ENCODE data around the gene CAPN13. TPM values are rescaled to one million over a fixed set of nuclear protein-coding genes. Genes with fewer than 3 reads are reported as not detected.

CAPN13 gene
- total and polyA plus RNA-seq, 2 donors (not counting 1 experiment from before 2014, with no cell fraction given) = not detected

- no peaks in the 10 kb centered on the region for H3K9me3 Mint-ChIP-seq (ENCODE audit: insufficient read depth)
- intact Hi-C loops (cut with micrococcal nuclease) = no loop called here
- no peaks in the 10 kb centered on the region for H3K9me3 ChIP-seq (ENCODE audit: control extremely low read depth in 1 of 3, control insufficient read depth in 2 of 3, insufficient read depth in 1 of 3, low read length in 2 of 3)
- no peaks in the 10 kb centered on the region for H3K36me3 ChIP-seq (replicated peaks in 1 of 2; ENCODE audit: control extremely low read depth in 1 of 2, control insufficient read depth in 1 of 2, extremely low read depth in 1 of 2, insufficient read depth in 2 of 2, low read length in 1 of 2)
- no peak for ATAC-seq (ENCODE audit: low read depth)
- no peaks in the 10 kb centered on the region for H4K20me1 ChIP-seq (ENCODE audit: control insufficient read depth, insufficient read depth, low read length, poor library complexity, severe bottlenecking)
- H3K4me3 Mint-ChIP-seq = no peak overlapping the region
- H3K4me2 ChIP-seq (replicated peaks; ENCODE audit: low read depth, low read length, poor library complexity, severe bottlenecking) = no peak overlapping the region
- H3K27ac ChIP-seq (ENCODE audit: low read length in 2 of 2) = no peak overlapping the region
- ChIA-PET CTCF (no interaction called here), POLR2A (no interaction called here)
- peaks cover 0 to 2% (median 0%) of the 10 kb centered on the region in 4 experiments for H3K27me3 ChIP-seq (replicated peaks in 1 of 4; ENCODE audit: control extremely low read depth in 1 of 4, control insufficient read depth in 3 of 4, insufficient read depth in 4 of 4, low read length in 3 of 4)
- no peaks in the 10 kb centered on the region for H3K79me2 ChIP-seq (ENCODE audit: control insufficient read depth, insufficient read depth, low read length)
- H3K4me1 ChIP-seq (ENCODE audit: control insufficient read depth in 2 of 2, insufficient read depth in 2 of 2, low read length in 2 of 2) = no peaks in the 10 kb centered on the region
- TF ChIP-seq CTCF (IDR thresholded peaks at IDR 0.05) (no peak), EZH2 (IDR thresholded peaks at IDR 0.05; ENCODE audit: borderline replicate concordance, insufficient read depth, low read depth, low read length, poor library complexity, severe bottlenecking) (no peak)
- DNase-seq = no peak
- no peak overlapping the region for H2AFZ ChIP-seq (ENCODE audit: insufficient read depth, low read depth, low read length, poor library complexity, severe bottlenecking)
- 94% methylated on average over 7 of the region's 11 CpGs for WGBS (ENCODE audit: insufficient coverage)
- H3K4me1 Mint-ChIP-seq = no peaks in the 10 kb centered on the region
- H3K4me3 ChIP-seq (ENCODE audit: control extremely low read depth in 1 of 5, extremely low read depth in 1 of 5, insufficient read depth in 1 of 5, low read depth in 2 of 5, low read length in 4 of 5) = no peak overlapping the region
- H3K27me3 Mint-ChIP-seq = peaks cover 30% of the 10 kb centered on the region
- no peak overlapping the region for H3K27ac Mint-ChIP-seq
- no peak overlapping the region for H3K9ac ChIP-seq (ENCODE audit: low read length)
These were observed 49.5 kb downstream of the CAPN13 start for GRCh38 chr2:30757749-30758148.

GRCh38 chr2:30756971-30757370 is 50.3 kb downstream of the CAPN13 start:
- TF ChIP-seq EZH2 (IDR thresholded peaks at IDR 0.05; ENCODE audit: borderline replicate concordance, insufficient read depth, low read depth, low read length, poor library complexity, severe bottlenecking) (no peak), CTCF (IDR thresholded peaks at IDR 0.05) (no peak)
- intact Hi-C loops (cut with micrococcal nuclease) = no loop called here
- Histone ChIP-seq H2AFZ (ENCODE audit: insufficient read depth, low read depth, low read length, poor library complexity, severe bottlenecking) (no peak overlapping the region), H3K4me3 (ENCODE audit: control extremely low read depth in 1 of 5, extremely low read depth in 1 of 5, insufficient read depth in 1 of 5, low read depth in 2 of 5, low read length in 4 of 5) (no peak overlapping the region), H3K4me2 (replicated peaks; ENCODE audit: low read depth, low read length, poor library complexity, severe bottlenecking) (no peak overlapping the region), H3K4me1 (ENCODE audit: control insufficient read depth in 2 of 2, insufficient read depth in 2 of 2, low read length in 2 of 2) (no peaks in the 10 kb centered on the region), H3K36me3 (replicated peaks in 1 of 2; ENCODE audit: control extremely low read depth in 1 of 2, control insufficient read depth in 1 of 2, extremely low read depth in 1 of 2, insufficient read depth in 2 of 2, low read length in 1 of 2) (no peaks in the 10 kb centered on the region), H3K27ac (ENCODE audit: low read length in 2 of 2) (no peak overlapping the region), H3K9ac (ENCODE audit: low read length) (no peak overlapping the region), H3K79me2 (ENCODE audit: control insufficient read depth, insufficient read depth, low read length) (no peaks in the 10 kb centered on the region), H4K20me1 (ENCODE audit: control insufficient read depth, insufficient read depth, low read length, poor library complexity, severe bottlenecking) (no peaks in the 10 kb centered on the region), H3K27me3 (replicated peaks in 1 of 4; ENCODE audit: control extremely low read depth in 1 of 4, control insufficient read depth in 3 of 4, insufficient read depth in 4 of 4, low read length in 3 of 4) (no peaks in the 10 kb centered on the region), H3K9me3 (ENCODE audit: control extremely low read depth in 1 of 3, control insufficient read depth in 2 of 3, insufficient read depth in 1 of 3, low read length in 2 of 3) (no peaks in the 10 kb centered on the region)
- peaks cover 34% of the 10 kb centered on the region for H3K27me3 Mint-ChIP-seq
- no peak overlapping the region for H3K27ac Mint-ChIP-seq
- no peaks in the 10 kb centered on the region for H3K9me3 Mint-ChIP-seq (ENCODE audit: insufficient read depth)
- WGBS (ENCODE audit: insufficient coverage) = 93% methylated on average over 9 of the region's 9 CpGs
- DNase-seq (no peak), ATAC-seq (ENCODE audit: low read depth) (no peak)
- ChIA-PET CTCF (no interaction called here), POLR2A (no interaction called here)
- H3K4me3 Mint-ChIP-seq = no peak overlapping the region
- no peaks in the 10 kb centered on the region for H3K4me1 Mint-ChIP-seq
